ENCODE results near the gene CAPN11. TPM values are rescaled to one million over a fixed set of nuclear protein-coding genes. Genes with fewer than 3 reads are reported as not detected.
A peak's percentile ranks its signal among the peaks of the same experiment; 100 is the strongest.

CAPN11 gene
- total and polyA plus RNA-seq, 2 experiments from 2014 or later, result 1.1 to 1.7 TPM

DNA sequence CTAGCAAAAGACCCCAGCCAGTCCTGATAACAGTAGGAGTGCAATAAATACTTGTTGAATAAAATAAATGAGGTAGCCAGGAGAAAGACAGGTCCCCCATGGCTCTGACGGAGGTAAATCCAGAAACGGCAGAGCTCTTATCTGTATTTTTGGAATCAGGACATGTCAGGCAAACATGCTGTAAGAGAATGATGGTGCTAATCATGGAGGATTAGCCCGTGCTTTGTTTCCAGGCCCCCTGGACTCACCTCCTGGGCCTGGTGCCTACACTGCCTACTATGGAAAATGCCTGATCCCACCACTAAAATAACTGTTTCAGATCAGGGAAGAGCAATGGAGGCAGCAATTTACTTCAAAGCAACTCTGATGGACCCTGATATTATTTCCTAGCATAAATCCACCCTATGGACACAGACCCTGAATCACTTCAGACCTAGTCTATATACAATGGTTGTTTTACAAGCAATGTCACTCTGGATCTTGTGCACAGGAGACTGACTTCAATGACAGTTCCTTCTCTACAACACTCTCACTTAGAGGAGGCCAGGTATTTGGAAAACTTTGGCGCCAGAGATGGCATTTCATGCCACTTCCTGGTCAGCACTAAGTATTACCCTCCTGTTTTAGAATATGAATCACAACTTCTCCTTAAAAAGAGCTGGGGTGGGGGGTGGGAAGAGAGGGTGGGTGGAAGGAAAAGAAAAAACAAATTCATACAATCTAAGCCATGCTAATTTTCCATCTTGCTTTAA, 37.8 kb upstream of the CAPN11 start:
- Mint-ChIP-seq H3K36me3 (ENCODE audit: low read depth) (peaks cover 9% of the 10 kb centered on the region; the same call in 2 of the 3 replicates), H3K27ac (peak overlapping the region; percentile 41; the same call in 1 of the 2 replicates), H3K4me1 (peaks cover 68% of the 10 kb centered on the region), H3K9me3 (no peaks in the 10 kb centered on the region), H3K27me3 (ENCODE audit: insufficient read depth, low read depth, poor library complexity) (peaks cover 4% of the 10 kb centered on the region), H3K4me3 (no peak overlapping the region)
- Histone ChIP-seq H3K4me3 (no peak overlapping the region), H3K4me1 (ENCODE audit: insufficient read depth) (peaks cover 74% of the 10 kb centered on the region), H3K27me3 (ENCODE audit: insufficient read depth) (no peaks in the 10 kb centered on the region), H3K9me2 (ENCODE audit: insufficient read depth) (no peaks in the 10 kb centered on the region), H3F3A (replicated peaks; ENCODE audit: low read depth) (no peaks in the 10 kb centered on the region), H3K36me3 (ENCODE audit: insufficient read depth) (no peaks in the 10 kb centered on the region; the same call in 1 of the 2 replicates), H4K20me1 (replicated peaks; ENCODE audit: insufficient read depth) (peaks cover 93% of the 10 kb centered on the region), H2AFZ (no peak overlapping the region), H3K27ac (ENCODE audit: low read depth) (no peak overlapping the region), H3K79me2 (replicated peaks; ENCODE audit: insufficient read depth) (peaks cover 100% of the 10 kb centered on the region), H3K4me2 (peak overlapping the region; percentile 45; the same call in 1 of the 2 replicates)
- peak; percentile 51 for ATAC-seq
- no peak for TF ChIP-seq EZH2phosphoT487 (IDR thresholded peaks at IDR 0.05; ENCODE audit: unreplicated experiment)
- TF ChIP-seq NANOG (IDR thresholded peaks at IDR 0.05; ENCODE audit: borderline replicate concordance), result no peak
- TF ChIP-seq, protein P1, sequence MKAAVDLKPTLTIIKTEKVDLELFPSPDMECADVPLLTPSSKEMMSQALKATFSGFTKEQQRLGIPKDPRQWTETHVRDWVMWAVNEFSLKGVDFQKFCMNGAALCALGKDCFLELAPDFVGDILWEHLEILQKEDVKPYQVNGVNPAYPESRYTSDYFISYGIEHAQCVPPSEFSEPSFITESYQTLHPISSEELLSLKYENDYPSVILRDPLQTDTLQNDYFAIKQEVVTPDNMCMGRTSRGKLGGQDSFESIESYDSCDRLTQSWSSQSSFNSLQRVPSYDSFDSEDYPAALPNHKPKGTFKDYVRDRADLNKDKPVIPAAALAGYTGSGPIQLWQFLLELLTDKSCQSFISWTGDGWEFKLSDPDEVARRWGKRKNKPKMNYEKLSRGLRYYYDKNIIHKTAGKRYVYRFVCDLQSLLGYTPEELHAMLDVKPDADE (IDR thresholded peaks at IDR 0.05), result no peak
- no peak for TF ChIP-seq CTCF (conservative IDR thresholded peaks at IDR 0.05; ENCODE audit: low read depth in 2 of 2)
- no peak for TF ChIP-seq JUNB (IDR thresholded peaks at IDR 0.05; ENCODE audit: unreplicated experiment)
- no peak for TF ChIP-seq STAT1 (IDR thresholded peaks at IDR 0.05; ENCODE audit: unreplicated experiment)
- TF ChIP-seq ZNF331 (CRISPR knock-in tag; IDR thresholded peaks at IDR 0.05; ENCODE audit: low read depth), result no peak
- no peak for TF ChIP-seq CREB1 (CRISPR knock-in tag; IDR thresholded peaks at IDR 0.05; ENCODE audit: low read depth)
- TF ChIP-seq REST (IDR thresholded peaks at IDR 0.05; ENCODE audit: unreplicated experiment), result no peak
- TF ChIP-seq ZNF114 (CRISPR knock-in tag; IDR thresholded peaks at IDR 0.05), result no peak
- no peak for TF ChIP-seq EZH2 (IDR thresholded peaks at IDR 0.05; ENCODE audit: low read depth, unreplicated experiment)
- TF ChIP-seq POLR2AphosphoS5 (IDR thresholded peaks at IDR 0.05; ENCODE audit: low read depth), result no peak
- TF ChIP-seq, protein P2, sequence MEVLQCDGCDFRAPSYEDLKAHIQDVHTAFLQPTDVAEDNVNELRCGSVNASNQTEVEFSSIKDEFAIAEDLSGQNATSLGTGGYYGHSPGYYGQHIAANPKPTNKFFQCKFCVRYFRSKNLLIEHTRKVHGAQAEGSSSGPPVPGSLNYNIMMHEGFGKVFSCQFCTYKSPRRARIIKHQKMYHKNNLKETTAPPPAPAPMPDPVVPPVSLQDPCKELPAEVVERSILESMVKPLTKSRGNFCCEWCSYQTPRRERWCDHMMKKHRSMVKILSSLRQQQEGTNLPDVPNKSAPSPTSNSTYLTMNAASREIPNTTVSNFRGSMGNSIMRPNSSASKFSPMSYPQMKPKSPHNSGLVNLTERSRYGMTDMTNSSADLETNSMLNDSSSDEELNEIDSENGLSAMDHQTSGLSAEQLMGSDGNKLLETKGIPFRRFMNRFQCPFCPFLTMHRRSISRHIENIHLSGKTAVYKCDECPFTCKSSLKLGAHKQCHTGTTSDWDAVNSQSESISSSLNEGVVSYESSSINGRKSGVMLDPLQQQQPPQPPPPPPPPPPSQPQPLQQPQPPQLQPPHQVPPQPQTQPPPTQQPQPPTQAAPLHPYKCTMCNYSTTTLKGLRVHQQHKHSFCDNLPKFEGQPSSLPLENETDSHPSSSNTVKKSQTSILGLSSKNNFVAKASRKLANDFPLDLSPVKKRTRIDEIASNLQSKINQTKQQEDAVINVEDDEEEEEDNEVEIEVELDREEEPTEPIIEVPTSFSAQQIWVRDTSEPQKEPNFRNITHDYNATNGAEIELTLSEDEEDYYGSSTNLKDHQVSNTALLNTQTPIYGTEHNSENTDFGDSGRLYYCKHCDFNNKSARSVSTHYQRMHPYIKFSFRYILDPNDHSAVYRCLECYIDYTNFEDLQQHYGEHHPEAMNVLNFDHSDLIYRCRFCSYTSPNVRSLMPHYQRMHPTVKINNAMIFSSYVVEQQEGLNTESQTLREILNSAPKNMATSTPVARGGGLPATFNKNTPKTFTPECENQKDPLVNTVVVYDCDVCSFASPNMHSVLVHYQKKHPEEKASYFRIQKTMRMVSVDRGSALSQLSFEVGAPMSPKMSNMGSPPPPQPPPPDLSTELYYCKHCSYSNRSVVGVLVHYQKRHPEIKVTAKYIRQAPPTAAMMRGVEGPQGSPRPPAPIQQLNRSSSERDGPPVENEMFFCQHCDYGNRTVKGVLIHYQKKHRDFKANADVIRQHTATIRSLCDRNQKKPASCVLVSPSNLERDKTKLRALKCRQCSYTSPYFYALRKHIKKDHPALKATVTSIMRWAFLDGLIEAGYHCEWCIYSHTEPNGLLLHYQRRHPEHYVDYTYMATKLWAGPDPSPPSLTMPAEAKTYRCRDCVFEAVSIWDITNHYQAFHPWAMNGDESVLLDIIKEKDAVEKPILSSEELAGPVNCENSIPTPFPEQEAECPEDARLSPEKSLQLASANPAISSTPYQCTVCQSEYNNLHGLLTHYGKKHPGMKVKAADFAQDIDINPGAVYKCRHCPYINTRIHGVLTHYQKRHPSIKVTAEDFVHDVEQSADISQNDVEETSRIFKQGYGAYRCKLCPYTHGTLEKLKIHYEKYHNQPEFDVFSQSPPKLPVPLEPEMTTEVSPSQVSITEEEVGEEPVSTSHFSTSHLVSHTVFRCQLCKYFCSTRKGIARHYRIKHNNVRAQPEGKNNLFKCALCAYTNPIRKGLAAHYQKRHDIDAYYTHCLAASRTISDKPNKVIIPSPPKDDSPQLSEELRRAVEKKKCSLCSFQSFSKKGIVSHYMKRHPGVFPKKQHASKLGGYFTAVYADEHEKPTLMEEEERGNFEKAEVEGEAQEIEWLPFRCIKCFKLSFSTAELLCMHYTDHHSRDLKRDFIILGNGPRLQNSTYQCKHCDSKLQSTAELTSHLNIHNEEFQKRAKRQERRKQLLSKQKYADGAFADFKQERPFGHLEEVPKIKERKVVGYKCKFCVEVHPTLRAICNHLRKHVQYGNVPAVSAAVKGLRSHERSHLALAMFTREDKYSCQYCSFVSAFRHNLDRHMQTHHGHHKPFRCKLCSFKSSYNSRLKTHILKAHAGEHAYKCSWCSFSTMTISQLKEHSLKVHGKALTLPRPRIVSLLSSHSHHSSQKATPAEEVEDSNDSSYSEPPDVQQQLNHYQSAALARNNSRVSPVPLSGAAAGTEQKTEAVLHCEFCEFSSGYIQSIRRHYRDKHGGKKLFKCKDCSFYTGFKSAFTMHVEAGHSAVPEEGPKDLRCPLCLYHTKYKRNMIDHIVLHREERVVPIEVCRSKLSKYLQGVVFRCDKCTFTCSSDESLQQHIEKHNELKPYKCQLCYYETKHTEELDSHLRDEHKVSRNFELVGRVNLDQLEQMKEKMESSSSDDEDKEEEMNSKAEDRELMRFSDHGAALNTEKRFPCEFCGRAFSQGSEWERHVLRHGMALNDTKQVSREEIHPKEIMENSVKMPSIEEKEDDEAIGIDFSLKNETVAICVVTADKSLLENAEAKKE (CRISPR knock-in tag; IDR thresholded peaks at IDR 0.05), result no peak
- DNase-seq (ENCODE audit: low spot score), result no peak

Measured in GM23338 (cell line).